ENCODE data around the gene ANO1.

ANO1 gene

DNA sequence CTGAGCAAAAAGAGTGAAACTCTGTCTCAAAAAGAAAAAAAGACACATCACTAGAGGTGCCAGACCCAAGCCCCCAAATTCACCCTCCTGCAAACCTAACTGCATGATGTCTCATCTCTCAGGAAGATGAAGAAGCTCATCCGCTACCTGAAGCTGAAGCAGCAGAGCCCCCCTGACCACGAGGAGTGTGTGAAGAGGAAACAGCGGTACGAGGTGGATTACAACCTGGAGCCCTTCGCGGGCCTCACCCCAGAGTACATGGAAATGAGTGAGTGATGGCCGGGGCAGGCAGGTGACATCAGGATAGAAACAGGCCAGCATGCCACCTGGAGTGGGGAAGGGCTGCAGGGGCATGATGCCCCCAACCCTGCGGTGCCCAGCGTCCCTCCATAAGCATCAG, 89.0 kb downstream of the ANO1 start:
- no peak for DNase-seq (ENCODE audit: low read depth)

DNA sequence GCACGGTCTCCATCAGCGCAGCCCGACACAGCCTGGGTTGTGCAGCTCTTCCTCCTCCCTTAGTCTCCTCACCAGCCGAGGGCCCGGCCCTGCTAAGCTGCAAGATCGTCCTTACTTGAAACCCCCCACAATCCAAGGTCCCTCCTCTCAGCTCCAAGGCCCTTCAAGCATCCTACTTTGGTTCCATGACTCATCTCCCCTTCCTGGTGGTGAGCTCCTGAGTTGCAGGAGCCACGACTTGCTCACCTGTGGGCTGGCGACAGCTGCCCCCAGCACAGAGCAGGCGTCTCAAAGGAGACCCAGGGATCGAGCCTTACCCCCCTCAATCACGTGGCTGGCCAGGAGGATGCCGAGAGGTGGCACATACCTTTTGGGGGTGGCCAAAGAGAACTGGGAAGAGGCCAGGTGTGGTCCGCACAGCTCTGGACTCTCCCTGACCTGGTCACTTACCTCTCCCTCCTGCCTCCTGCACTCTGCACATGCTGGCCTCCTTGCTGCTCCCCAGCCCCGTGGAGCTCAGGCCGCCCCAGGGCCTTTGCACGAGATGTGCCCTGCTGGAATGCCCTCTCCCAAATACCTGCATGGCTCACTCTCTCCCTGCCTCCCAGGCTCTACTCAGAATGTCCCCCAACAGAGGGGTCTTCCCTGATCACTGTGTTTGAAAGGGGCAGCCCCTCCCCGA, 89.7 kb downstream of the ANO1 start:
- DNase-seq (ENCODE audit: low read depth): no peak

DNA sequence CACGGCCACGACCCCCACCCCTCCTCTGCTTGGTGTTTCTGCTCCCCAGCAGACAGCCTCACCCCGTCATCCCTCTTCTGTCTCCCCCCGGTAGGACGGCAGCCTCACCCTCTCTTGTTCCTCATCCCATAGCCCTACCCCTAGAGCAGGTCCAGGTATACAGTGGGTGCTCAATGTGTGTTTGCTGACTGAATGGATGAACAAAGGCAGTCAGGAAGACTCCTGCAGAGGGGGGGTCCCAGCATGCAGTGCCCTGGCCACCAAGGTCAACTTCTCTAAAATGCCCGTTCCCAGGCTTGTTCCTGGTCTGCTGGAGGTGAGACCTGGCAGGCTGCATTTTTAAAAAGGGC, 90.3 kb downstream of the ANO1 start:
- no peak for DNase-seq (ENCODE audit: low read depth)

DNA sequence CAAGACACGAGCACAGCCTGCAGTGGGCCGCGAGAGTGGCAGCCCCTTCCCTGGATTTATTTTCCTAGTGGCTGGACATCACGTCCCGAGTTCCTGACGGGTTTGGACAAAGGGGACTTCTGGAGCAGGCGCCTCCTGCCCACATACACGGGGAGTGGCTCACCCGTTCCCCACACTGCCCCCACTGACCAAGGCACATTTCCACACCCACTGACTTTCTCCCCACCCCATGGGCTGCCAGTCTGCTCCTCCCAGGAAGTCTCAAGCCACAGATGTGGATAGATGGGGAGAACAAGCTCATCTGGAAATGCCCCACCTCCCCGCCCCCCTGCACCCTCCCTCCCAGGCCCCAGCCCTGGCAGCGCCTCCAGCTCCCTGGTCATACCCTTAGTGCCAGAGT, 91.0 kb downstream of the ANO1 start:
- DNase-seq (ENCODE audit: low read depth): peak; percentile 20

DNA sequence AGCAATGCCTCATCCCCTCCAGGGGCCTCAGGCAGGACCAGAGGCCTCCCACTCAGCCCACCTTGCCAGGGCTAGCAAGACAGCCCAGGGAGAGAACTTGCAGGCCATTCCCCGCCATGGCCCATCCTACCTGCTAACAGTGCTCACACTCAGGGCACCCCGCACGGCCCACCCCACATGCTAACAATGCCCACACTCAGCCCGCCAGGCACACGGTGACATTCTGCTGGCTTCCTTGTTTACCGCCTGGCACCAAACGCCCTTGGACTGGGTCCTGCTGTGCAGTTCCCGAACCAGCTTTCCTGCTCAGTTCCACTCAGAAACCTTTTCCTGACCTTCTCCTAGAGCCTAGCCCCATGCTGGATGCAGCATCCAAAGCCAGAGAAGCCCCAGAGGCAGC, 91.5 kb downstream of the ANO1 start:
- DNase-seq (ENCODE audit: low read depth): no peak

DNA sequence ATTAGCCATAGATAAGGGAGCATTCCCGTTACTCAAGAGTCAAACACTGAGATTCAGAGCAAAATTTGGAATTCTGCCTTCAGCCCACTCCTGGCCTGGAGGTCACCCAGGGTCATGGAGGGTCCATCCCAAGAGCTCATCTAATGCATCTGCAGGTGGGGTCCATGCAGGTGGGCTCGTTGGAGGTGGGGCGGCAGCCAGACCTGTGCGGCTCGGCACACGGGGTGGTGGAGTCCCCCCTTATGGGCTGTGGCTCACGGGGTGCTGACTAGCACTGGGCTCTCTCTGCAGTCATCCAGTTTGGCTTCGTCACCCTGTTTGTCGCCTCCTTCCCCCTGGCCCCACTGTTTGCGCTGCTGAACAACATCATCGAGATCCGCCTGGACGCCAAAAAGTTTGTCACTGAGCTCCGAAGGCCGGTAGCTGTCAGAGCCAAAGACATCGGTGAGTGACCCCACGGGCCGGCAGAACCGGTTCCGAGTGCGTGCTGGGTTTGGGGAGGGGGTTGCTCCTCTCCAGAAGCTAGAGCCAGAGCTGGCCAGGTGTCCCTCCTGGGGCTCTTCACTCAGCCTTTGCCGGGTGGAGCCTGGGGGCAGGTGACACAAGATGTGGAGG, 92.6 kb downstream of the ANO1 start:
- DNase-seq (ENCODE audit: low read depth): no peak

DNA sequence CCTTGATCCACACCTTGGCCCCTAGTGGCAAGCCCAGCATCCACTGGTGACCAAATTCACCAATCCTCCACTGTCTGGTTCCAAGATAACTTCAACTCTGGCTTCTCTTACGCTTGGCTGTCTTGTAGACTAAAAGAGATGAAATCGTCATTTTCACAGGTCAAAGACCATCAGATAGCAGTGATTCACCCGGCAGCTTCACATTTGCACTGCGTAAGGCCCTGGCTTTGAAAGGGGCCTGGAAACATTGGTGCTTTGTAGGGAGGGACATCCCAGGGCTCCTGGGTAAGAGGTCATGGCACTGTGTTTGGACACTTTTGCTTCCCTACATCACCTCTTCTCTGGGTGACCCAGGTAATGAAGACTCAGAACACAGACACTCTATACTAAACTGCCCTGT, 94.9 kb downstream of the ANO1 start:
- no peak for DNase-seq (ENCODE audit: low read depth)

DNA sequence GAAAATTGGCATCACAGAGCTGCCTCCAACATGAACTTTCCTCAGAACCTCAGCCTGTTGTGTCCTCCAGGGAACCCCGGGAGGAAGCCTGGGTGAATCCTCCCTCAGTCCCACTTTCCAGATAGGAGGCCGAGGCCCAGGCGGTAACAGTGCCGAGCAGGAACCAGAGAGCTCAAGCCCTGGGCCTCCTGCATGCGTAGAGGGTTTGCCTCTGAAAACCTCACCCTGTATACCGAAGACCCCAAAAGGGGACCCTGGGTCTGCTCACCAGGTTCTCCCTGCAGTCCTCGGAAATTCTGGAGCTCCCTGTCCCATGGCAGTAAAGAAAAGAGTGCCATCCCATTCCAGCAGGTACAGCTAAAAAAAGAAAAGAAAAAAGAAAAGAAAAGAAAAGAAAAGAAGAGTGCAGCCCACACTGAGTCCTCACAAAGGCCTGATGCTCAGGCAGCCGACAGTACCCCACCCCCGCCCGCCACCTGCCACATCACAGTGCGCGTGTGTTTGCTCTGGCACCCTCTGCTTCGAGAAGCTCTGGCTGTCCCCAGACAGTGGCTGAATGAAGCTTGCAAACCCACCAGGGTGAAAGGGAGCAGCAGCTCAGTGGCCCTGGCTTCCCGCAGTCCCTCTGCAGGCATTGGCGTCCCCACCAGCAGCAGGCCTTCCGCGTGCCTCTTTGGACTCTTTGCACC, 96.6 kb downstream of the ANO1 start:
- DNase-seq (ENCODE audit: low read depth): no peak

DNA sequence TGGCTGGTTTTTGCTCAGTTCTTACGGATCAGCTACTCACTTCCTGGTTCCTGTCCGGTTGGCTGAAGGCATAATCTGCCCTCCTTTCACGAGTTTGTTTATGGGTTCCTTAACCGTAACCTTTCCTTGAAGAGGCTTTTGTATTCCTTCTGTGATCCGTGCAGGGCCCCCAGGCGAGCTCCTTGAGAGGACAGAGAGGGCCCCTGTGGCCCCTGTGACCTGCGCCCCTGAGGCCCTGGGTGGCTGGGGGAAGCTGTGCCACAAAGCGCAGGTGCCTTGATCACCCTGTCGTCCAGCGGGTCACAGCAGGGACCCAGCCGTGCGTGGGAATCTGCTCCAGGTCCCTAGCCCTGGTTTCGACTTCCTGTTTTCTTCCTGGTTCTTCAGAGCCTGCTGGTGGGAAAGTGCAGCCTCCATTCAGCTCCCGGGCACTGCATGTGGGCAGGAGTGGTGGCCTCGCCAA, 97.2 kb downstream of the ANO1 start:
- no peak for DNase-seq (ENCODE audit: low read depth)

DNA sequence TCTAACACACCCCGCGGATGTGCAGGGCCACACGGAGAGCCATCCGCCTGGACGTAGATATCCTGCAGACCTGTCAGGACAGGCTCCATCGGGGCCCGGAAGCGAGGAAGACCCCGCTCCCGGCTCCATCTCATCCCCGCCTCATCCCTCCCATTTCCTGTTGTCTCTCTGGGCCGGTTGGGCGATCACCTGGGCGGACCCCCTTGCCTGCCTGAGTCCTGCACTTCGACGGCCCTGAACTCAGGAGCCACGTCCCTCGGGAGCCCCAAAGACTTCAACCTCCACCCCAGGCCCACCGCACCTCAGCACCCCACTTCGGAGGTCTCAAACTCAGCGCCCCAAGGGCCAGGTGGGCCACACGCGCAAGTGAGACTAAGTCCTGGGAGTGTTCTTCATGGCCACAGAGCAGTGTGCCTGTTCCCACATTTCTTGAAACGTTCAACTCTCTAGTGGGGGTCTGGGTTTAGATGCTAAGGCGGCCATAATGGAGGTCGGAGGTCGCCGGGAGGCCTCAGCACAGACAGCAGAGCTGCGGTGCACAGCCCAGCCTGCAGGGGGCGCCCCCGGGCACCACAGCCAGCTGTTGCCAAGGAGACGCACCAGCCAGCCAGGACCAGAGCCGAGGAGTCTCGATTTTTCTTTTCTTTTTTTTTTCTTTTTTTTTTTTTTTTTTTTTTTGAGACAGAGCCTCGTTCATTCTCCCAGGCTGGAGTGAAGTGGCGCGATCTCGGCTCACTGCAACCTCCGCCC, 99.0 kb downstream of the ANO1 start:
- DNase-seq (ENCODE audit: low read depth): peak; percentile 11

DNA sequence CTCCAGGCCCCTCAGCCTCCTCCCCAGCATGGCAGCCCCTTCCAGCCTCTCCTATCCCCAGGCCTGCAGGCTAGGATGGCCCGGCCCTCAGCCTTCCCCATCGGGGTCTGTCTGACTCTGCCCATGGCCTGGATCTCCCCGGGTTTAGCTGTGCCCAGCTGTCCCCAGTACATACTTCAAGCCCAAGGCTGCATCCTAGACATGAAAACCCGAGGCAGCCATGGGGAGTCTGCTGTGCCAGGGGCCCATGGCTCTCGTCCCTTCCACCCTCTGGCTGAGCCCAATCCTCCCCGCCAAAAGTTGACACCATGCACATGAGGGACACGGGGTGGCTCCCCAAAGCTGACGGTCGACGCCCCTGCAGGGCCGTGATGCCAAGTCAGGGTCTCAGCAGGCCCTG, 102.8 kb downstream of the ANO1 start:
- no peak for DNase-seq (ENCODE audit: low read depth)

DNA sequence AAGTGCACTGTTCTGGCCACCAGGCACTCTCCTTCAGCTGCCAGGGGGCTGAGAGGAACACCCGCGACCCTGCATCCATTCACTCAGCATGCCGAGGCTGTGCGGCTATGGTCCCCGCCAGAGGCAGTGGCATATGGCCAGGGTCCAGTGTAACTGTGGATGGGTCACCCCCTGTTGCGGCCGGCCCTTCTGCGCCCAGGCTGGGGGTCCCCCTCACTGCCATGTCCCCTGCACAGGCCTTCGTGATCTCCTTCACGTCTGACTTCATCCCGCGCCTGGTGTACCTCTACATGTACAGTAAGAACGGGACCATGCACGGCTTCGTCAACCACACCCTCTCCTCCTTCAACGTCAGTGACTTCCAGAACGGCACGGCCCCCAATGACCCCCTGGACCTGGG, 104.1 kb downstream of the ANO1 start:
- no peak for DNase-seq (ENCODE audit: low read depth)

DNA sequence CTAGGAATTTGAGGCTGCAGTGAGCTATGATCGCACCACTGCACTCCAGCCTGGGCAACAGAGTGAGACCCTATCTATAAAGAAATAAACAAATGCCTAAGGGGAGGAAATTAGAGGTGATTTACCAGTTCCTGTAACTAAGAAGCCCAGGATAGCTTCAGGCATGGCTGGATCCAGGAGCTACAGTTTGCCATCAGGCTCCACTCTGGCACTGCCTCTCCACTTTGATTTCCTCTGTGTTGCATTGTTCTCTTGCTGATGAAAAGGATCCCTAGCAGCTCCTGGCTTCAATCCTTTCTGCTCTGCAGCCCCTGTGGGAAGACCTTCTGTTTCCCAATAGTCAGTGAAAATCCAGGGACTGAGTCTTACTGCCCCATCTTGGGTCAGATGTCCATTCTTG, 104.9 kb downstream of the ANO1 start:
- DNase-seq (ENCODE audit: low read depth): no peak

DNA sequence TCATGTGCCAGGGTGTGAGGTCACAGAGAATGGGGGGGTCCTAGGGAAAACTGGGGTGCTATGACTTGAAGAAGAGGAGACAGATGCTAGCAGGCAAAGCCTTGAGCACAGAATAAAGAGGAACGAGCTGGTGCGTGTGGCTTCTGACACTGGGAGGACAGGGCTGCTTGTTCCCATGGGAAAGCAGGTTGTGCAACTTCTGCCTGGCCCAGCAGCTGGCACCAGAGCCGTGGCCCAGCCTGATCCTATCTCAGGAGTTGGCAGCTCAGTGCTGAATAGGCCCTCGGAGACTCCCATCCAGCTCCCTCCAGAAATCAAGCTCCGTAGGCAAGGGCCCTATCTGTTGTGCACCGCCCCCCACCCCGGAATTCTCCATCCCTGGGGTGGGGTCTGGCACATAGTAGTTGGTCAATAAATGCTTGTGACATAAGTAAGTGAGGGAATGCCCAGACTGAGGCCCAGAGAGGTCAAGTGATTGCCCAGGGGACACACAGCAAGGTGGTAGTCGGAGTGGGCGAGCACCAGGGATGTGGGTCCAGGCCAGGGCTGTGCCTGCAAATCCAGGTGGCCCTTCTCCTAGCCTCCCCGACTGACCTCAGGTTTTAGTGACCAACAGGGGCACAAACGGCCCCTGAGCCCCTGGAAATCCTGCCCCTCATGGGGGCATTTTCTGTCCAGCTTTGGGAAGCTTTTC, 105.5 kb downstream of the ANO1 start:
- no peak for DNase-seq (ENCODE audit: low read depth)

DNA sequence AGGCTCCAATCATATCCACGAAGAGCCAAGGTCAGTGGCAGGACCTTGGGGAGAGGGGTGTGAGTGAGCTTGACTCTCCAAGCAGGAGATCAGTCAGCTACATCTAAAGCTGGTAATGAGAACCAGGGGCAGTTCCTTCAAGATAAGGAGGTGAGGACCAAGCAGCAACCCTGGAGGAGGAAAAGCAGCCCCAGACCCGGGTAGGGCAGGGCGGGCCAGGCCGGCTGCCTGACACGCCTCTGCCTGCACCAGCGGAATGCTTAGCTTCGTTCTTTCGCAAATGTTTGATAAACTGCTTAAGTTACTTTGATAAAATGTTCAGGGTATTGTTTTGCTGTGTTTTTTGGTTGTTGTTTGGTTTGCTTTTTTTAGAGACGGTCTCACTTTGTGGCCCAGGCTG, 106.3 kb downstream of the ANO1 start:
- no peak for DNase-seq (ENCODE audit: low read depth)

DNA sequence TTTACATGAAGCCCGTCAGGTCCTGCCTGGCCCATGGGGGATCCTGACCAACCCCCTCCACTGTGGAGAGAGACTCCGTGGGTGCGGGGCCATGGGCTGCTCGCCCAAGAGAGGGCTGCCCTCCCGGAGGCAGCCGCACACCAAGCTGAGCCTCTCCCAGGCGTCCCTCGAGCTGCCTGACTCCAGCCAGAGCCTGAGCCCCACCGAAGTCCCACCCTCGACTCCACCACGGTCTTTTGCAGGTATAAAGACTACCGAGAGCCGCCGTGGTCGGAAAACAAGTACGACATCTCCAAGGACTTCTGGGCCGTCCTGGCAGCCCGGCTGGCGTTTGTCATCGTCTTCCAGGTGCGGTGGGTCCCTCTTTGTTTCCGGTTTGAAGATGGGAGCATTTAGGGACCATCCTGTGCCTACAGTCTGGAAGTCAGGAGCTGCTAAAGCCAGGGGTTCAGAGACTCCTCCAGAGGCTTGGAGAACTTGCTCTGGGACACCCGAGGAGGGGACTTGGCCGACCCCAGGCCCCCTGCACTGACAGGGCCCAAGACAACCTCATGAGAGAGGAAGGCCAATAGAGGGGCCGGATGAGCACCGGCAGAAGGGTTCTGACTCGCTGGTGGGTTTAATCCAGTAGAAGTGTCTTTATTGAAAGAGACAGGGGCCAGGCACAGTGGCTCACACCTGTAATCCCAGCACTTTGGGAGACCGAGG, 107.4 kb downstream of the ANO1 start:
- no peak for DNase-seq (ENCODE audit: low read depth)

DNA sequence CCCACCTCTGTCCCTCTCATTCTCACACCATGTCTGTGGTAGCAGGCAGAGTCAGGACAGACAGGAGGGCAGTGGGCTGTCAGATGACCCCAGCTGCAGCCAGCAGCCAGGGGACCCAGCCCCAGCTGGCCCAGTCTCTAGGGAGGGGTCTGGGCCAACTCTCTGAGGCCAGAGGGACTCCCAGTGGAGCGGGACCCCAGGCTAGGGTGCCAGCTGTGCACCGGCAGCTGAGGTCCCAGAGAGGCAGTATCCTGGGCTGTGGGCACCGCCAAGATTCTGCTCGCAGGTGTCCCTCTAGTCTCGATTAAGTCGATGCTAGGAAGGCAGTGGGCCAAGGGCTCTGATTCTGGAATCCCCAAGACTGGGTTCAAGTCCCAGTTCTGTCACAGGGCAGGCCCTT, 108.3 kb downstream of the ANO1 start:
- DNase-seq (ENCODE audit: low read depth): no peak

DNA sequence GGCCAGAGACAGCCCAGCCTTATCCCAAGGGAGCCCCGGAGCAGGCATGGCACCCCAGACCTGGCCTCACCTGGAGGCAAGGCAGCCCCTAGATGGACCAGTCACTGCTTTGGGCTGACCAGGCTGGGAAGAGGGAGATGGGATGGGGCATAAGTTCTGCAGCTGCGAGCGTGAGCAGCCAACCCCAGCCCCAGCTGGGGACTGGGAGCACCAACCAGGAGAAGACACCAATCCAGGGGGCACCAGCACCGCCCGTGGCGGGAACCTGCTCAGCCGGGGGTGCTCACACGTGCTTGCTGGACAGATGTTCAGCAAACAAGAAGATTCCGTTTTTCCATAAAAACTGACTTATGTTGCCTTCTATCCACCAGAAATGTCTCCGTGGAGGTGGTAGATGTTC, 108.8 kb downstream of the ANO1 start:
- DNase-seq (ENCODE audit: low read depth): no peak

DNA sequence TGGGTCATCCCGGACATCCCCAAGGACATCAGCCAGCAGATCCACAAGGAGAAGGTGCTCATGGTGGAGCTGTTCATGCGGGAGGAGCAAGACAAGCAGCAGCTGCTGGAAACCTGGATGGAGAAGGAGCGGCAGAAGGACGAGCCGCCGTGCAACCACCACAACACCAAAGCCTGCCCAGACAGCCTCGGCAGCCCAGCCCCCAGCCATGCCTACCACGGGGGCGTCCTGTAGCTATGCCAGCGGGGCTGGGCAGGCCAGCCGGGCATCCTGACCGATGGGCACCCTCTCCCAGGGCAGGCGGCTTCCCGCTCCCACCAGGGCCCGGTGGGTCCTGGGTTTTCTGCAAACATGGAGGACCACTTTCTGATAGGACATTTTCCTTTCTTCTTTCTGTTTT, 109.7 kb downstream of the ANO1 start:
- no peak for DNase-seq (ENCODE audit: low read depth)

DNA sequence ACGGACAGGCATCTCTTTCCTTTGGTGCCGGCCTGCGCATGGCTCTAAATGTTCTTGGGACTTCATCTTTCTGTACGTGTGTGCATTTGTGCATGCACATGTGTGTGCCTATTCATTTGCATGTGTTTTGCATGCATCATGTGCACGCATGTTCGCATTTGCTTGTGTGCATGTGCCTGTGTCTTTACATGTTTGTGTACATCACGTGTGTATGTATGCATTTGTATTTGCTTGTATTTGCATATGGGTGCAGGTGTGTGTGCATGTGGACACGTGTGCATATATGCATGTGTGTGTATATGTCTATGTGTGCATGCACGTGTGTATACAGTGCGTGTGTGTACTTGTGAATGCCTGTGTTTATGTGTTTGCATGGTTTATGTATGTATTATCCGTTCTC, 111.5 kb downstream of the ANO1 start:
- no peak for DNase-seq (ENCODE audit: low read depth)

DNA sequence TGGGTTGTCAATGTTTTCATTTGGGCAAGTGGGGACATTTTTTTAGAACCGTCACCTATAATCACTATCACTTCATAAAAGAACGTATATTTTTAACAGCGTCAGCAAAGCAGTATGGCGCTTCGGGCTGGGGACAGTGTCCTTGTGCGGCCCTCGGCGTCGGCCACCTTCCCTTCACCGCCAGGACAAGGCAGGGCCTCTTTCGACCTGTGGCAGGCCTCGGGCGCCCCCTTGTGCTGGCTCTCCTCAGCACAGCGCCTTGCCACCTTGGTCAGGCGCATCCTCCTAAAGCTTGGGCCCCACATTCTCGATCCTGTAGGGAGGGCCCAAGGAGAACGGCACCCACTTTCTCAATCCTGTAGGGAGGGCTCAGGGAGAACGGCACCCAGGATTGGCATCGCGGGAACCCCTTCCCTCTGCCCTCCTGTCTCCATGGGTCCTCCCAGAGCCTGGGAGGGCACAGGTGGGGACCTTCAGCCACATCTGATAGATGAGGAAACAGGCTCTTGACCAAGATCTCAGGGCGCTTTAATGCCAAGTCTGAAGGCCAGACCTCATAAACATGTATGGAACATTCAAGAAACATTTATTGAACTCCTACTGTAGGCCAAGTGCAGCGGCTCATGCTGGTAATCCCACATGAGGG, 113.5 kb downstream of the ANO1 start:
- DNase-seq (ENCODE audit: low read depth): peak; percentile 66
